RWPE2 (cell line): Measurements from ENCODE around the gene PROCA1.
"Not testable (repeated sequence)": the region's sequence is repeated elsewhere in the genome, so short reads cannot be mapped to it uniquely, and the experiment has no call there.

Experiments
- ATAC-seq: fragments of 200-7000 bp; cut with Tn5 transposase; 3 replicates; pipeline ENCODE4 v1.9.1; 2021; ENCODE audit warnings: low read depth
- DNase-seq: peaks from one replicate; pipeline ENCODE4 v3.0.0-alpha.2; 2020; ENCODE audit warnings: low spot score
- H3K27ac ChIP-seq: fragments of 450-650 bp; 2 replicates; pipeline ENCODE4 v1.5.1; 2017; ENCODE audit warnings: mild to moderate bottlenecking; ENCODE audit not compliant: poor library complexity, severe bottlenecking
- H3K27me3 ChIP-seq: fragments of 250-450 bp; sonication (Bioruptor Pico); 2 replicates; pipeline ENCODE4 v1.5.1; 2021; ENCODE audit warnings: mild to moderate bottlenecking, moderate library complexity; ENCODE audit not compliant: insufficient read depth, poor library complexity, severe bottlenecking
- H3K36me3 ChIP-seq: fragments of 250-450 bp; sonication (Bioruptor Pico); 2 replicates; pipeline ENCODE4 v1.5.1; 2020; ENCODE audit warnings: low read depth, mild to moderate bottlenecking, moderate library complexity
- H3K4me1 ChIP-seq: fragments of 250-450 bp; sonication (Bioruptor Pico); 2 replicates; pipeline ENCODE4 v1.5.1; 2021; ENCODE audit warnings: mild to moderate bottlenecking, moderate library complexity; ENCODE audit not compliant: insufficient read depth, poor library complexity, severe bottlenecking
- H3K4me3 ChIP-seq: fragments of 250-450 bp; sonication (Bioruptor Pico); 2 replicates; pipeline ENCODE4 v1.5.1; 2021; ENCODE audit warnings: mild to moderate bottlenecking, moderate library complexity; ENCODE audit not compliant: severe bottlenecking
- H3K9me3 ChIP-seq: fragments of 250-450 bp; sonication (Bioruptor Pico); 2 replicates; pipeline ENCODE4 v1.5.1; 2021; ENCODE audit warnings: mild to moderate bottlenecking, moderate library complexity; ENCODE audit not compliant: severe bottlenecking
- CTCF ChIP-seq: fragments of 450-650 bp; IDR thresholded peaks from one replicate; pipeline ENCODE4 v1.5.1; 2017; ENCODE audit warnings: mild to moderate bottlenecking, moderate library complexity; ENCODE audit not compliant: poor library complexity, severe bottlenecking

Gene PROCA1

DNA sequence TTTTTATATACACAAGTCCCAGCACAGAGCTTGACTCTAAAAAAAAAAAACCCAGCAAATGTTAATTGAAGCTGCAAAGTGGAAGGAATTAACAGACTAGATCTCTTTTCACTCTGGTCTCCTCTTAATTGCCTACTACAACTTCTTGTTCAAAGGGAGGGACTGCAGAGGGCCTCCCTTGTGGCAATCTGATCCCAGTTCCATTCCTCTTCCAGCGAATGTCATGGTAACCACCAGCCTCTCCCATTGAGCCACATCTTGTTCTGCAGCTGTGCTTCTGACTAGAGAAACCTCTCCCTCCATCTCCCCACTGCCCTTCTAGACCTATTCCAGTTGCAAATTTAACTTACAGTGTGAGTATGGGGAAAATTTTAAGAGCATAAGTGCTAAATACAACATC, 43.8 kb downstream of the PROCA1 start:
- H3K4me1 ChIP-seq: peaks cover 7% of the 10 kb centered on the region
- no peaks in the 10 kb centered on the region for H3K27me3 ChIP-seq
- ATAC-seq: no peak
- peaks cover 88% of the 10 kb centered on the region for H3K36me3 ChIP-seq
- no peaks in the 10 kb centered on the region for H3K9me3 ChIP-seq
- no peak overlapping the region for H3K4me3 ChIP-seq
- no peak overlapping the region for H3K27ac ChIP-seq
- no peak for DNase-seq
- TF ChIP-seq CTCF: no peak

DNA sequence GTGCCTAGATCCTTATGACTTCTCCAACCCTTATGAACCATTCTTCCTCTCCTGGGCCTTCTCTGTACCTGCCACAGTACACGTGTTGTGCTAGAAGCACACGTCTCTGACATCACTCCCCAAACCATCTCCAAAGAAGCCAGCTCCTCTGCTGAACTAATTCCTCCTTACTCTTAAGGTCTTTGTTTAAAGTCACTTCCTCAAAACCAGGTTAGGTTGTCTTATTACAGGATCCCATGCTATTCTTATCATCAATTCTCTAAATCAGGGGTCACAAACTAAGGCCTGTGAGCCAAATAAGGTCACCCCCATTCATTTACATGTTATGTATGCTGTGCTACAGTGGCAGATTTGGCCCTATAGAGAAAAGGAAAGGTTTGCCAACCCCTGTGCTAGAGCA, 45.7 kb downstream of the PROCA1 start:
- TF ChIP-seq CTCF: no peak
- Histone ChIP-seq H3K4me3 (no peak overlapping the region), H3K27ac (no peak overlapping the region), H3K36me3 (peaks cover 70% of the 10 kb centered on the region), H3K27me3 (no peaks in the 10 kb centered on the region), H3K4me1 (peaks cover 8% of the 10 kb centered on the region), H3K9me3 (no peaks in the 10 kb centered on the region)
- ATAC-seq (no peak), DNase-seq (no peak)

DNA sequence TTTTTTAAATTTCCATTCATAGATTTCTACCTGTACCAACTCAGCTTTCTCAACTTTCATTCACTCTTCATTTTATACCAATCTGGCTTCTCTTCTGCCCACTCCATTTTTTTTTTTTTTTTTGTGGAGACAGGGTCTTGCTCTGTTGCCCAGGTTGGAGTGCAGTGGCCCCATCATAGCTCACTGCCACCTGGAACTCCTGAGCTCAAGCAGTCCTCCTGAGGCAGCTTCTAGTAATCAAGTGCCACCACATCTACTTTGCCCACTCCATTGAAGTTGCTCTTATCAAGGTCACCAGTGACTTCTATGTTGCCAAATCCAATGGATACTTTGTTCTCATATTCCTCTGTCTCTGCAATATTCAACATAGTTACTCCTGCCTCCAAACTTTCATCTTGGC, 48.0 kb downstream of the PROCA1 start:
- Histone ChIP-seq H3K4me3 (no peak overlapping the region), H3K4me1 (peaks cover 8% of the 10 kb centered on the region), H3K36me3 (peaks cover 47% of the 10 kb centered on the region), H3K9me3 (no peaks in the 10 kb centered on the region), H3K27me3 (no peaks in the 10 kb centered on the region), H3K27ac (peak overlapping the region; percentile 68)
- TF ChIP-seq CTCF: no peak
- DNase-seq (no peak), ATAC-seq (no peak)

DNA sequence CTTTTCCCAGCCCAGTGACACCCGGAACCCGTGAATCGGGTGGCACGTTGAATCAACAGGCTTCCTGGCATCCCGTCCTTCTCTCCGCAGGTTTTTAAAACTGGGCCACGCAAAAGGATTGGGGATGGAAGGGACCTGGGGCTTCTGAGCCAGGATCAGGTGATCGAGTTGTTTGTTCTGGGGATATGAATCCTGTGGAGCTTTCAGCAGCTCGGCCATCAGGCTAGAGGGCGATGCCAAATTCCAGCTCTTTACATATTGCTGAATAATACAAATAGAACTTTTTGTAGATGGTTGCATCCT, 49.2 kb downstream of the PROCA1 start:
- Histone ChIP-seq H3K4me1 (peaks cover 8% of the 10 kb centered on the region), H3K9me3 (no peaks in the 10 kb centered on the region), H3K27me3 (no peaks in the 10 kb centered on the region), H3K27ac (peak overlapping the region; percentile 68), H3K4me3 (peak overlapping the region; percentile 70), H3K36me3 (peaks cover 42% of the 10 kb centered on the region)
- no peak for TF ChIP-seq CTCF
- DNase-seq: no peak
- peak; percentile 20; the same call in 2 of the 3 replicates for ATAC-seq

DNA sequence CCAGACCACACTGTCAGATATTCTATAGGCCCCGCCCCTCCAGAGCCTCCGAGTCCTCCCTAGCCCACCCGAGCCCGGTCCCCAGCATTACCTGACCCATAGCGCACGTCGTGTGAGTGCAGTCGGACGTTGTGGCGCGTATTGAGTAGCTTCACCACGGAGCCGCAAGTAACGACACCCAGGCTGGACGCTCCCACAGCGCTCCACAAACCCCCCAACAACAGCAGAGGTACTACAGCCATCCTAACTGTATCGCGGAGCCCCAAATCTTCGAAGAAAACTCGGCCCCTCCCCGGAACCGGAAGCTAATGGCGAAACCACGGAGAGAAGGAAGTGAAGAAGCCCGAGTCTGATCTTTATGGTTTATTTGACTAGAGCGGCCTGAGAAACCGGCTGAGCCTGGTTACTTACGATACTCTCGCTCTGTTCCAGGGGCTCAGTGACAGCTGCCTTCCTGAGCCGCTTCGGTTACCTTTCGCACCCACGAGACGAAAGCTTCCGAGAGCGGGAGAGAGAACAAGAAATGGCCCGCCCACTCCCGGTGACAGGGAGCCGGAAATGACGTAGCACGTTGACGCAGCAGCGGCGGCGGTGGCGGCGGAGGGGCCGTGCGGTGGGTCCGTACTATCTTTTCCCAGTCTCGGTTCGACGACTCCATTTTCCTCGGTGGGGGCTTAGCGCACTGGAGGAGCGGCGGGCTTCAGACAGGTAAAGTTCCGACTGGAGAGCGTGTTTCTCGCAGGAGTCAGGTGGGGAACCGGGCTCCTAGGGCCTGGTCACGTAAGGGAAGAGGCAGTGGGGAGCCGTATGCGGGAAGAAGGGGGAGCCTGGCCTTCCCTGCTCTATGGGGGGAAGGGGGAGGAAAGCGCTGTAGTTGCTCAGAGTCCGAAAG, 49.8 kb downstream of the PROCA1 start, which contains the start of the genes SDF2 and SUPT6H:
SDF2 (minus strand) TSS at position 272 of the 892 bp plus-strand sequence; CDS start at position 242, 30 bp downstream.
SUPT6H (plus strand) TSS at position 571 of the 892 bp plus-strand sequence. CDS start 11,197 bp downstream, outside the sequence.
- Histone ChIP-seq H3K4me1 (peaks cover 8% of the 10 kb centered on the region), H3K27me3 (no peaks in the 10 kb centered on the region)

DNA sequence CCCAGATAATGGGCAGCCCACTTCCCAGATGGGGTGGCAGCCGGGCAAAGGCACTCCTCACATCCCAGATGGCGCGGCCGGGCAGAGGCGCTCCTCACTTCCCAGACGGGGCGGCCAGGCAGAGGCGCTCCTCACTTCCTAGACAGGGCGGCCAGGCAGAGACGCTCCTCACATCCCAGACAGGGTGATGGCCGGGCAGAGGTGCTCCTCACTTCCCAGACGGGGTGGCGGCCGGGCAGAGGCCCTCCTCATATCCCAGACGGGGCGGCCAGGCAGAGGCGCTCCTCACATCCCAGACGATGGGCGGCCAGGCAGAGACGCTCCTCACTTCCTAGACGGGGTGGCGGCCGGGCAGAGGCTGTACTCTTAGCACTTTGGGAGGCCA, 52.2 kb downstream of the PROCA1 start:
- DNase-seq, H3K4me1 ChIP-seq, H3K27me3 ChIP-seq, ATAC-seq, H3K9me3 ChIP-seq, H3K27ac ChIP-seq, H3K4me3 ChIP-seq: not testable (repeated sequence)
- peaks cover 37% of the 10 kb centered on the region for H3K36me3 ChIP-seq

More for the DNA sequence above, 49.8 kb downstream of the PROCA1 start, which contains the start of the genes SDF2 and SUPT6H:
- H3K4me3 ChIP-seq: peak within 1 kb of the TSS; percentile 70
- H3K36me3 ChIP-seq: peaks cover 44% of the 10 kb centered on the region
- no peaks in the 10 kb centered on the region for H3K9me3 ChIP-seq
- peak; percentile 85 for DNase-seq
- no peak for TF ChIP-seq CTCF
- peak within 1 kb of the TSS; percentile 68 for H3K27ac ChIP-seq
- ATAC-seq: peak; percentile 81
